Measurements from ENCODE around the gene NUDT19. TPM values are rescaled to one million over a fixed set of nuclear protein-coding genes. Genes with fewer than 3 reads are reported as not detected.

The NUDT19 gene
- total RNA-seq, 4 donors from 2014 or later = 14.2 to 25.1 (median 18.6) TPM

DNA sequence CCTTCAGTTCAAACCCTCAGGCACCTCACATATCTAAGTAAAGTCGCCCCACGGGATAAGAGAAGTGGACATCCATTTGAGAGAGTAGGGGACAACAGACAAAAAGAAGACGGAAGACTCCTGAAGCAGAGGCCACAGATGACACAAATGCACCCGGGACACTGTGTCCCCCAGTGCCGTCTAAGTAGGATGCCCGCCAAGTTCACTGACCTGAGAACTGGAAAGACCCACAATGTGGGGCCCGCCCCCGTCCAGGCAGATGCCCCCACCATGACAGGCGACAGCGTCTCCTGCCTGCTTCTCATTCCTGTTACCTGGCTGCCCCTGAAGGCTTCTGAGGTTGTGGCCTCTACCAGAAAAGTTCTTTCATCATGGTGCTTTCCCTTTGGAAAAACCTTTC is 33.5 kb upstream of the NUDT19 start:
- TF ChIP-seq POLR2AphosphoS5 (IDR thresholded peaks at IDR 0.05) (no peak), POLR2A (IDR thresholded peaks at IDR 0.05) (no peak), EP300 (IDR thresholded peaks at IDR 0.05) (no peak)
- TF ChIP-seq, protein P1, sequence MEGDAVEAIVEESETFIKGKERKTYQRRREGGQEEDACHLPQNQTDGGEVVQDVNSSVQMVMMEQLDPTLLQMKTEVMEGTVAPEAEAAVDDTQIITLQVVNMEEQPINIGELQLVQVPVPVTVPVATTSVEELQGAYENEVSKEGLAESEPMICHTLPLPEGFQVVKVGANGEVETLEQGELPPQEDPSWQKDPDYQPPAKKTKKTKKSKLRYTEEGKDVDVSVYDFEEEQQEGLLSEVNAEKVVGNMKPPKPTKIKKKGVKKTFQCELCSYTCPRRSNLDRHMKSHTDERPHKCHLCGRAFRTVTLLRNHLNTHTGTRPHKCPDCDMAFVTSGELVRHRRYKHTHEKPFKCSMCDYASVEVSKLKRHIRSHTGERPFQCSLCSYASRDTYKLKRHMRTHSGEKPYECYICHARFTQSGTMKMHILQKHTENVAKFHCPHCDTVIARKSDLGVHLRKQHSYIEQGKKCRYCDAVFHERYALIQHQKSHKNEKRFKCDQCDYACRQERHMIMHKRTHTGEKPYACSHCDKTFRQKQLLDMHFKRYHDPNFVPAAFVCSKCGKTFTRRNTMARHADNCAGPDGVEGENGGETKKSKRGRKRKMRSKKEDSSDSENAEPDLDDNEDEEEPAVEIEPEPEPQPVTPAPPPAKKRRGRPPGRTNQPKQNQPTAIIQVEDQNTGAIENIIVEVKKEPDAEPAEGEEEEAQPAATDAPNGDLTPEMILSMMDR (IDR thresholded peaks at IDR 0.05) = no peak
- Histone ChIP-seq H3K9me3 (no peaks in the 10 kb centered on the region), H3K27me3 (no peaks in the 10 kb centered on the region), H3K4me3 (no peak overlapping the region), H3K27ac (no peak overlapping the region), H3K4me1 (peaks cover 2% of the 10 kb centered on the region), H3K36me3 (peaks cover 43% of the 10 kb centered on the region)
- no peak for DNase-seq (ENCODE audit: low spot score in 2 of 2)
- 88% methylated on average over 10 of the region's 10 CpGs for WGBS

DNA sequence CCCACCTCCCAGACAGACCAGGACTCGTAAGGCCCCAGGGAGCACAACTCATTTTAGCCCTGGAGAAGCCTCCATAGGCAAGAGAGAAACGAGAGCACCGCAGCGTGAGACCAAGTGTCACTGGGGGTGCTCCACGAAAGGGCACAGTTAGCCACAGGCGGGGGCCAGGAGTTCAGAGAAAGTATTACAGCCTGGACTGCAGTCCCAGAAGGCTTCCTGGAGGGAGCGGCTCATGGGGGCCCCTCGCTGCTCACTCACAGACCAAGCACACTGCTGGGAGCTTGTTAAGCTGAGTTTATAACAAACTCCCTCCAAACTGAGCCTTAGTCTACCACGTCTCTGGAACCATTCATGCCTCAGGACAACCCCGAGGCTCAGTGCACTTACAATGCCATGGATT is 33.1 kb upstream of the NUDT19 start:
- no peak overlapping the region for H3K27ac ChIP-seq
- no peaks in the 10 kb centered on the region for H3K9me3 ChIP-seq
- no peaks in the 10 kb centered on the region for H3K4me1 ChIP-seq
- H3K27me3 ChIP-seq = no peaks in the 10 kb centered on the region
- WGBS = 93% methylated on average over 3 of the region's 10 CpGs
- TF ChIP-seq POLR2AphosphoS5 (IDR thresholded peaks at IDR 0.05) = no peak
- TF ChIP-seq POLR2A (IDR thresholded peaks at IDR 0.05) = no peak
- TF ChIP-seq EP300 (IDR thresholded peaks at IDR 0.05) = no peak
- TF ChIP-seq, protein P1 (IDR thresholded peaks at IDR 0.05) = no peak
- H3K36me3 ChIP-seq = peaks cover 39% of the 10 kb centered on the region
- H3K4me3 ChIP-seq = no peak overlapping the region
- no peak for DNase-seq (ENCODE audit: low spot score in 2 of 2)

- no peak for DNase-seq (ENCODE audit: low spot score in 2 of 2)
- no peaks in the 10 kb centered on the region for H3K4me1 ChIP-seq
- H3K9me3 ChIP-seq = no peaks in the 10 kb centered on the region
- no peak overlapping the region for H3K27ac ChIP-seq
- TF ChIP-seq POLR2AphosphoS5 (IDR thresholded peaks at IDR 0.05) = no peak
- TF ChIP-seq, protein P1 (IDR thresholded peaks at IDR 0.05) = no peak
- TF ChIP-seq POLR2A (IDR thresholded peaks at IDR 0.05) = no peak
- no peak for TF ChIP-seq EP300 (IDR thresholded peaks at IDR 0.05)
- H3K27me3 ChIP-seq = no peaks in the 10 kb centered on the region
- H3K4me3 ChIP-seq = no peak overlapping the region
- H3K36me3 ChIP-seq = peaks cover 18% of the 10 kb centered on the region
- 92% methylated on average over 7 of the region's 7 CpGs for WGBS
Measured at GRCh38 chr19:32661318-32661717, 30.3 kb upstream of the NUDT19 start.

DNA sequence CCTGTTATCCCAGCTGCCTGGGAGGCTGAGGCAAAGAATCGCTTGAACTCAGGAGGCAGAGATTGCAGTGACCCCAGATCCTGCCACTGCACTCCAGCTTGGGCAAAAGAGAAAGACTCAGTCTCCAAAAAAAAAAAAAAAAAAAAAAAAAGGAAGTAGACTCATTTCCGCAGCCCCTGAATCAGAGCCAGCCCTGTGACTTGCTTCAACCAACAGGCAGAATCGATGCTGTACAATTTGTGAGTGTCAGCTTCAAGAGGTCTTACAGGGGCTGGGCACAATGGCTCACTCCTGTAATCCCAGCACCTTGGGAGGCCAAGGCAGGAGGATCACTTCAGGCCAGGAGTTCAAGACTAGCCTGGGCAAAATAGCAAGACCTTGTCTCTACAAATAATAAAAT is 29.4 kb upstream of the NUDT19 start:
- DNase-seq (ENCODE audit: low spot score in 2 of 2) = no peak
- H3K27me3 ChIP-seq = no peaks in the 10 kb centered on the region
- peaks cover 11% of the 10 kb centered on the region for H3K36me3 ChIP-seq
- WGBS = 72% methylated on average over 3 of the region's 3 CpGs
- no peaks in the 10 kb centered on the region for H3K4me1 ChIP-seq
- H3K4me3 ChIP-seq = no peak overlapping the region
- H3K27ac ChIP-seq = no peak overlapping the region
- no peaks in the 10 kb centered on the region for H3K9me3 ChIP-seq
- TF ChIP-seq POLR2A (IDR thresholded peaks at IDR 0.05) = no peak
- TF ChIP-seq EP300 (IDR thresholded peaks at IDR 0.05) = no peak
- TF ChIP-seq, protein P1 (IDR thresholded peaks at IDR 0.05) = no peak
- TF ChIP-seq POLR2AphosphoS5 (IDR thresholded peaks at IDR 0.05) = no peak

- H3K27ac ChIP-seq = no peak overlapping the region
- no peaks in the 10 kb centered on the region for H3K36me3 ChIP-seq
- H3K4me1 ChIP-seq = peaks cover 3% of the 10 kb centered on the region
- no peaks in the 10 kb centered on the region for H3K9me3 ChIP-seq
- DNase-seq (ENCODE audit: low spot score in 2 of 2) = no peak
- no peak overlapping the region for H3K4me3 ChIP-seq
- TF ChIP-seq POLR2A (IDR thresholded peaks at IDR 0.05) (no peak), POLR2AphosphoS5 (IDR thresholded peaks at IDR 0.05) (no peak), EP300 (IDR thresholded peaks at IDR 0.05) (no peak)
- TF ChIP-seq, protein P1 (IDR thresholded peaks at IDR 0.05) = no peak
- no peaks in the 10 kb centered on the region for H3K27me3 ChIP-seq
- 87% methylated on average over 6 of the region's 6 CpGs for WGBS
Measured at GRCh38 chr19:32666084-32666483, 25.5 kb upstream of the NUDT19 start.

Data from suprapubic skin (tissue), 4 donors.